Activated naive CD4-positive, alpha-beta T cell treated with anti-CD3 and anti-CD28 coated beads, Interleukin-2, amount 10 ng/mL, durations not matched to agents 7 days and 5 days (primary cell): ENCODE data around the gene UBASH3A.
A peak's percentile ranks its signal among the peaks of the same experiment; 100 is the strongest.

Experiments used
- CTCF ChIA-PET: fragments of 350-600 bp; sonication (Branson Sonifier 250); formaldehyde crosslinking; loops from one replicate; lab custom pipeline; 2021; ENCODE audit warnings: antibody characterized with exemption; lab: Charles Lee
- DNase-seq: peaks from one replicate; pipeline ENCODE4 v3.0.0-alpha.2; 2020
- H3K27ac Mint-ChIP-seq: one replicate; pipeline ENCODE4 v1.8.0; 2021; ENCODE audit warnings: mild to moderate bottlenecking, moderate library complexity, mixed read lengths
- H3K27me3 Mint-ChIP-seq: one replicate; pipeline ENCODE4 v1.8.0; 2021; ENCODE audit warnings: mild to moderate bottlenecking, mixed read lengths
- H3K36me3 Mint-ChIP-seq: one replicate; pipeline ENCODE4 v1.8.0; 2021; ENCODE audit warnings: mixed read lengths
- H3K4me1 Mint-ChIP-seq: one replicate; pipeline ENCODE4 v1.8.0; 2021; ENCODE audit warnings: mixed read lengths
- H3K4me3 Mint-ChIP-seq: one replicate; pipeline ENCODE4 v1.8.0; 2021; ENCODE audit warnings: mild to moderate bottlenecking, moderate library complexity, mixed read lengths
- H3K9me3 Mint-ChIP-seq: one replicate; pipeline ENCODE4 v1.8.0; 2021; ENCODE audit warnings: mixed read lengths

Gene UBASH3A

GRCh38 chr21:42452401-42453223, 48.9 kb downstream of the UBASH3A start:
- Mint-ChIP-seq H3K9me3 (no peaks in the 10 kb centered on the region), H3K4me3 (no peak overlapping the region), H3K36me3 (peaks cover 9% of the 10 kb centered on the region), H3K27ac (no peak overlapping the region), H3K27me3 (peaks cover 8% of the 10 kb centered on the region), H3K4me1 (peaks cover 51% of the 10 kb centered on the region)
- no peak for DNase-seq
- CTCF ChIA-PET: interaction anchor here (1.1 kb wide), 1 partner anchor 71 kb away, joined by 3 read pairs; no protein-coding TSS in a partner anchor

GRCh38 chr21:42453224-42453985, 49.7 kb downstream of the UBASH3A start:
- Mint-ChIP-seq H3K9me3 (no peaks in the 10 kb centered on the region), H3K4me3 (no peak overlapping the region), H3K36me3 (peaks cover 1% of the 10 kb centered on the region), H3K27me3 (peaks cover 8% of the 10 kb centered on the region), H3K4me1 (peaks cover 51% of the 10 kb centered on the region), H3K27ac (no peak overlapping the region)
- peak; percentile 14 for DNase-seq
- CTCF ChIA-PET: interaction anchor here (1.1 kb wide), 2 partner anchors 72 to 142 kb away, joined by 3 read pairs; no protein-coding TSS in a partner anchor

- H3K27me3 Mint-ChIP-seq: peaks cover 8% of the 10 kb centered on the region
- H3K9me3 Mint-ChIP-seq: no peaks in the 10 kb centered on the region
- no peak overlapping the region for H3K4me3 Mint-ChIP-seq
- CTCF ChIA-PET: interaction anchor here (0.6 to 1.1 kb wide), 3 partner anchors 72 to 674 kb away, joined by 3 to 4 read pairs (median 3); no protein-coding TSS in a partner anchor
- H3K36me3 Mint-ChIP-seq: peaks cover under 1% of the 10 kb centered on the region
- H3K4me1 Mint-ChIP-seq: peaks cover 50% of the 10 kb centered on the region
- peak; percentile 13 for DNase-seq
- H3K27ac Mint-ChIP-seq: no peak overlapping the region
Observed at GRCh38 chr21:42453986-42454570, 50.4 kb downstream of the UBASH3A start.

GRCh38 chr21:42454786-42455185, 51.1 kb downstream of the UBASH3A start:
- H3K27me3 Mint-ChIP-seq: peaks cover 8% of the 10 kb centered on the region
- no peak overlapping the region for H3K27ac Mint-ChIP-seq
- DNase-seq: no peak
- H3K36me3 Mint-ChIP-seq: no peaks in the 10 kb centered on the region
- H3K4me3 Mint-ChIP-seq: no peak overlapping the region
- H3K4me1 Mint-ChIP-seq: peaks cover 44% of the 10 kb centered on the region
- CTCF ChIA-PET: interaction anchor here (0.6 to 2.9 kb wide), 4 partner anchors 13 to 674 kb away, joined by 3 to 7 read pairs (median 6); no protein-coding TSS in a partner anchor
- H3K9me3 Mint-ChIP-seq: no peaks in the 10 kb centered on the region

GRCh38 chr21:42455196-42455595, 51.5 kb downstream of the UBASH3A start:
- peak; percentile 15 for DNase-seq
- no peak overlapping the region for H3K27ac Mint-ChIP-seq
- no peaks in the 10 kb centered on the region for H3K9me3 Mint-ChIP-seq
- H3K4me3 Mint-ChIP-seq: no peak overlapping the region
- H3K27me3 Mint-ChIP-seq: peaks cover 8% of the 10 kb centered on the region
- H3K4me1 Mint-ChIP-seq: peaks cover 43% of the 10 kb centered on the region
- CTCF ChIA-PET: interaction anchor here (2.1 to 2.9 kb wide), 2 partner anchors 12 to 82 kb away, joined by 7 read pairs; no protein-coding TSS in a partner anchor
- H3K36me3 Mint-ChIP-seq: no peaks in the 10 kb centered on the region

GRCh38 chr21:42455754-42456440, 52.2 kb downstream of the UBASH3A start:
- peaks cover 8% of the 10 kb centered on the region for H3K27me3 Mint-ChIP-seq
- no peaks in the 10 kb centered on the region for H3K36me3 Mint-ChIP-seq
- peak; percentile 8 for DNase-seq
- CTCF ChIA-PET: interaction anchor here (0.6 to 2.9 kb wide), 5 partner anchors 11 to 225 kb away, joined by 3 to 7 read pairs (median 3); no protein-coding TSS in a partner anchor
- H3K27ac Mint-ChIP-seq: no peak overlapping the region
- H3K4me1 Mint-ChIP-seq: peaks cover 43% of the 10 kb centered on the region
- H3K9me3 Mint-ChIP-seq: no peaks in the 10 kb centered on the region
- H3K4me3 Mint-ChIP-seq: no peak overlapping the region

GRCh38 chr21:42456457-42456856, 52.8 kb downstream of the UBASH3A start:
- peaks cover 44% of the 10 kb centered on the region for H3K4me1 Mint-ChIP-seq
- peak; percentile 60 for DNase-seq
- H3K27me3 Mint-ChIP-seq: peaks cover 8% of the 10 kb centered on the region
- no peaks in the 10 kb centered on the region for H3K9me3 Mint-ChIP-seq
- CTCF ChIA-PET: interaction anchor here (0.6 to 2.9 kb wide), 5 partner anchors 11 to 226 kb away, joined by 3 to 7 read pairs (median 3); no protein-coding TSS in a partner anchor
- no peaks in the 10 kb centered on the region for H3K36me3 Mint-ChIP-seq
- H3K4me3 Mint-ChIP-seq: no peak overlapping the region
- H3K27ac Mint-ChIP-seq: no peak overlapping the region

- DNase-seq: no peak
- H3K4me3 Mint-ChIP-seq: no peak overlapping the region
- H3K27ac Mint-ChIP-seq: no peak overlapping the region
- H3K27me3 Mint-ChIP-seq: peaks cover under 1% of the 10 kb centered on the region
- H3K4me1 Mint-ChIP-seq: peaks cover 63% of the 10 kb centered on the region
- H3K36me3 Mint-ChIP-seq: no peaks in the 10 kb centered on the region
- CTCF ChIA-PET: no interaction called here
- H3K9me3 Mint-ChIP-seq: peaks cover 4% of the 10 kb centered on the region
Observed at GRCh38 chr21:42459082-42459460, 55.4 kb downstream of the UBASH3A start.

GRCh38 chr21:42459546-42460215, 56.0 kb downstream of the UBASH3A start:
- Mint-ChIP-seq H3K4me1 (peaks cover 68% of the 10 kb centered on the region), H3K36me3 (no peaks in the 10 kb centered on the region), H3K27ac (no peak overlapping the region), H3K27me3 (no peaks in the 10 kb centered on the region), H3K9me3 (peaks cover 6% of the 10 kb centered on the region), H3K4me3 (no peak overlapping the region)
- CTCF ChIA-PET: no interaction called here
- no peak for DNase-seq

GRCh38 chr21:42460391-42461184, 56.9 kb downstream of the UBASH3A start:
- Mint-ChIP-seq H3K4me1 (peaks cover 71% of the 10 kb centered on the region), H3K36me3 (peaks cover 1% of the 10 kb centered on the region), H3K27me3 (peaks cover 6% of the 10 kb centered on the region), H3K4me3 (no peak overlapping the region), H3K9me3 (peaks cover 6% of the 10 kb centered on the region), H3K27ac (peak overlapping the region; percentile 47)
- CTCF ChIA-PET: no interaction called here
- DNase-seq: peak; percentile 77

GRCh38 chr21:42461185-42461520, 57.5 kb downstream of the UBASH3A start:
- H3K4me1 Mint-ChIP-seq: peaks cover 69% of the 10 kb centered on the region
- peaks cover 8% of the 10 kb centered on the region for H3K27me3 Mint-ChIP-seq
- peak overlapping the region; percentile 47 for H3K27ac Mint-ChIP-seq
- H3K9me3 Mint-ChIP-seq: peaks cover 6% of the 10 kb centered on the region
- DNase-seq: no peak
- no peak overlapping the region for H3K4me3 Mint-ChIP-seq
- CTCF ChIA-PET: no interaction called here
- H3K36me3 Mint-ChIP-seq: peaks cover 1% of the 10 kb centered on the region
